K562 (cell line): ENCODE data around the gene INSIG1. TPM values are rescaled to one million over a fixed set of nuclear protein-coding genes. Genes with fewer than 3 reads are reported as not detected.

Source experiments
- BDP1 ChIP-seq: IDR thresholded peaks from 3 replicates; pipeline ENCODE4 v1.6.1; 2011; ENCODE audit not compliant: insufficient read length, insufficient read depth
- C11orf30 ChIP-seq: fragments of 450-650 bp; IDR thresholded peaks from 2 replicates; pipeline ENCODE4 v1.6.1; 2016; ENCODE audit warnings: low read depth, mild to moderate bottlenecking
- CBFA2T2 ChIP-seq: fragments of 450-650 bp; conservative IDR thresholded peaks from 2 replicates; pipeline ENCODE4 v1.6.1; 2017; ENCODE audit warnings: mild to moderate bottlenecking
- DACH1 ChIP-seq: fragments of 450-650 bp; IDR thresholded peaks from 2 replicates; pipeline ENCODE4 v1.6.1; 2018; ENCODE audit not compliant: partially characterized antibody
- DIDO1 ChIP-seq: fragments of 450-650 bp; IDR thresholded peaks from 2 replicates; pipeline ENCODE4 v1.6.1; 2016; ENCODE audit warnings: low read depth, missing biosample characterization, missing genetic modification characterization
- GATA2 ChIP-seq: sonication (generic); formaldehyde crosslinking; IDR thresholded peaks from 2 replicates; pipeline ENCODE4 v1.4.0; 2020; ENCODE audit warnings: mild to moderate bottlenecking, missing genetic modification reagents
- HDAC1 ChIP-seq, 2 experiments: fragments of 450-650 bp; IDR thresholded peaks; 2 replicates each; pipeline ENCODE4 v1.6.1; 2016 to 2017; ENCODE audit warnings: inconsistent platforms in 1 of 2, mild to moderate bottlenecking in 1 of 2, moderate library complexity in 1 of 2
- MED1 ChIP-seq: sonication (generic); formaldehyde crosslinking; IDR thresholded peaks from 2 replicates; pipeline ENCODE4 v1.8.1; 2023; ENCODE audit warnings: missing genetic modification reagents, borderline replicate concordance
- MITF ChIP-seq: IDR thresholded peaks from 2 replicates; pipeline ENCODE4 v1.6.1; 2014; ENCODE audit warnings: antibody characterized with exemption
- SIRT6 ChIP-seq: IDR thresholded peaks from one replicate; pipeline ENCODE4 v1.6.1; 2012; ENCODE audit warnings: low read depth, mild to moderate bottlenecking, control low read depth, inconsistent platforms, low read length, moderate library complexity
- SLC30A9 ChIP-seq: fragments of 250-450 bp; sonication (Bioruptor Pico); IDR thresholded peaks from 2 replicates; pipeline ENCODE4 v1.8.0; 2022; ENCODE audit warnings: mild to moderate bottlenecking, moderate library complexity
- TAL1 ChIP-seq: fragments of 450-650 bp; IDR thresholded peaks from 2 replicates; pipeline ENCODE4 v1.6.1; 2016; ENCODE audit warnings: mild to moderate bottlenecking
- TFE3 ChIP-seq: fragments of 450-650 bp; formaldehyde crosslinking; IDR thresholded peaks from 2 replicates; pipeline ENCODE4 v1.4.0; 2020; ENCODE audit warnings: mild to moderate bottlenecking, mixed read lengths
- TGIF2 ChIP-seq: sonication (generic); formaldehyde crosslinking; IDR thresholded peaks from 2 replicates; pipeline ENCODE4 v1.8.1; 2022; ENCODE audit warnings: mild to moderate bottlenecking, missing genetic modification reagents, moderate library complexity
- ZFP1 ChIP-seq: fragments of 450-650 bp; formaldehyde crosslinking; IDR thresholded peaks from 2 replicates; pipeline ENCODE4 v1.4.0; 2020; ENCODE audit warnings: mild to moderate bottlenecking, mixed read lengths
- ZNF134 ChIP-seq: fragments of 250-450 bp; sonication (Bioruptor Pico); conservative IDR thresholded peaks from 2 replicates; pipeline ENCODE4 v1.4.0; 2020
- polyA plus RNA-seq, 8 experiments: library from polyadenylated mRNA; depleted of rRNA in 4 of 8; stranded (reverse) in 5 of 8; unstranded in 3 of 8; fragments of >200 nt; fragmentation: Nextera tagmentation in 2 of 8; fragmentation: Illumina TruSeq in 1 of 8; extraction: Ambion mirVana in 2 of 8; extraction: Trizol in 1 of 8; gene quantifications; 2 replicates each; pipeline versions ENCODE4 v1.2.1 to v1.2.3, GENCODE V29; 2011 to 2014; ENCODE audit warnings: inconsistent platforms in 1 of 8, missing spikeins in 1 of 8
- total RNA-seq, 7 experiments: library from RNA; depleted of rRNA in 6 of 7; stranded (reverse); fragments of >200 nt in 6 of 7; fragmentation: Illumina TruSeq in 2 of 7; extraction: Trizol in 2 of 7; gene quantifications; 2 replicates each; pipeline versions ENCODE4 v1.2.1 to v1.2.3, GENCODE V29; 2011 to 2021; ENCODE audit warnings: low replicate concordance in 1 of 7
- TF ChIP-seq, protein P1 (sequence below): sonication (generic); formaldehyde crosslinking; IDR thresholded peaks from 2 replicates; pipeline ENCODE4 v1.8.0; 2023; ENCODE audit warnings: mild to moderate bottlenecking, missing genetic modification reagents
- TF ChIP-seq, protein P2 (sequence below): fragments of 450-650 bp; IDR thresholded peaks from 2 replicates; pipeline ENCODE4 v1.7.0; 2016; ENCODE audit warnings: borderline replicate concordance
- TF ChIP-seq, protein P3 (sequence below): fragments of 450-650 bp; IDR thresholded peaks from 2 replicates; pipeline ENCODE4 v1.6.1; 2016; ENCODE audit warnings: low read depth, mild to moderate bottlenecking, moderate library complexity

The INSIG1 gene
- total and polyA plus RNA-seq, 9 of the 15 experiments (the other 6 are each of a cell fraction or from before 2014, with no cell fraction given), result 57.1 to 787 (median 238) TPM

GRCh38 chr7:155300641-155301452 is 3.2 kb downstream of the INSIG1 start (continued):
- TF ChIP-seq HDAC1 (IDR thresholded peaks at IDR 0.05) (peak in 1 of 2 experiments; percentile 75; a peak in 2 of 4 replicates), BDP1 (no peak), DIDO1 (tag) (no peak), SLC30A9 (no peak), ZNF134 (CRISPR knock-in tag) (no peak), GATA2 (no peak), CBFA2T2 (peak; percentile 36; the same call in 1 of the 2 replicates), MITF (peak; percentile 36; the same call in 1 of the 2 replicates), DACH1 (no peak), C11orf30 (peak; percentile 21; the same call in 1 of the 2 replicates), MED1 (CRISPR knock-in tag) (no peak), ZFP1 (CRISPR knock-in tag) (no peak), TGIF2 (CRISPR knock-in tag) (no peak), SIRT6 (no peak), TFE3 (peak; percentile 76), TAL1 (no peak)
- TF ChIP-seq, protein P1, sequence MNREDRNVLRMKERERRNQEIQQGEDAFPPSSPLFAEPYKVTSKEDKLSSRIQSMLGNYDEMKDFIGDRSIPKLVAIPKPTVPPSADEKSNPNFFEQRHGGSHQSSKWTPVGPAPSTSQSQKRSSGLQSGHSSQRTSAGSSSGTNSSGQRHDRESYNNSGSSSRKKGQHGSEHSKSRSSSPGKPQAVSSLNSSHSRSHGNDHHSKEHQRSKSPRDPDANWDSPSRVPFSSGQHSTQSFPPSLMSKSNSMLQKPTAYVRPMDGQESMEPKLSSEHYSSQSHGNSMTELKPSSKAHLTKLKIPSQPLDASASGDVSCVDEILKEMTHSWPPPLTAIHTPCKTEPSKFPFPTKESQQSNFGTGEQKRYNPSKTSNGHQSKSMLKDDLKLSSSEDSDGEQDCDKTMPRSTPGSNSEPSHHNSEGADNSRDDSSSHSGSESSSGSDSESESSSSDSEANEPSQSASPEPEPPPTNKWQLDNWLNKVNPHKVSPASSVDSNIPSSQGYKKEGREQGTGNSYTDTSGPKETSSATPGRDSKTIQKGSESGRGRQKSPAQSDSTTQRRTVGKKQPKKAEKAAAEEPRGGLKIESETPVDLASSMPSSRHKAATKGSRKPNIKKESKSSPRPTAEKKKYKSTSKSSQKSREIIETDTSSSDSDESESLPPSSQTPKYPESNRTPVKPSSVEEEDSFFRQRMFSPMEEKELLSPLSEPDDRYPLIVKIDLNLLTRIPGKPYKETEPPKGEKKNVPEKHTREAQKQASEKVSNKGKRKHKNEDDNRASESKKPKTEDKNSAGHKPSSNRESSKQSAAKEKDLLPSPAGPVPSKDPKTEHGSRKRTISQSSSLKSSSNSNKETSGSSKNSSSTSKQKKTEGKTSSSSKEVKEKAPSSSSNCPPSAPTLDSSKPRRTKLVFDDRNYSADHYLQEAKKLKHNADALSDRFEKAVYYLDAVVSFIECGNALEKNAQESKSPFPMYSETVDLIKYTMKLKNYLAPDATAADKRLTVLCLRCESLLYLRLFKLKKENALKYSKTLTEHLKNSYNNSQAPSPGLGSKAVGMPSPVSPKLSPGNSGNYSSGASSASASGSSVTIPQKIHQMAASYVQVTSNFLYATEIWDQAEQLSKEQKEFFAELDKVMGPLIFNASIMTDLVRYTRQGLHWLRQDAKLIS (CRISPR knock-in tag), result no peak
- TF ChIP-seq, protein P2, sequence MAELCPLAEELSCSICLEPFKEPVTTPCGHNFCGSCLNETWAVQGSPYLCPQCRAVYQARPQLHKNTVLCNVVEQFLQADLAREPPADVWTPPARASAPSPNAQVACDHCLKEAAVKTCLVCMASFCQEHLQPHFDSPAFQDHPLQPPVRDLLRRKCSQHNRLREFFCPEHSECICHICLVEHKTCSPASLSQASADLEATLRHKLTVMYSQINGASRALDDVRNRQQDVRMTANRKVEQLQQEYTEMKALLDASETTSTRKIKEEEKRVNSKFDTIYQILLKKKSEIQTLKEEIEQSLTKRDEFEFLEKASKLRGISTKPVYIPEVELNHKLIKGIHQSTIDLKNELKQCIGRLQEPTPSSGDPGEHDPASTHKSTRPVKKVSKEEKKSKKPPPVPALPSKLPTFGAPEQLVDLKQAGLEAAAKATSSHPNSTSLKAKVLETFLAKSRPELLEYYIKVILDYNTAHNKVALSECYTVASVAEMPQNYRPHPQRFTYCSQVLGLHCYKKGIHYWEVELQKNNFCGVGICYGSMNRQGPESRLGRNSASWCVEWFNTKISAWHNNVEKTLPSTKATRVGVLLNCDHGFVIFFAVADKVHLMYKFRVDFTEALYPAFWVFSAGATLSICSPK, result no peak
- TF ChIP-seq, protein P3, sequence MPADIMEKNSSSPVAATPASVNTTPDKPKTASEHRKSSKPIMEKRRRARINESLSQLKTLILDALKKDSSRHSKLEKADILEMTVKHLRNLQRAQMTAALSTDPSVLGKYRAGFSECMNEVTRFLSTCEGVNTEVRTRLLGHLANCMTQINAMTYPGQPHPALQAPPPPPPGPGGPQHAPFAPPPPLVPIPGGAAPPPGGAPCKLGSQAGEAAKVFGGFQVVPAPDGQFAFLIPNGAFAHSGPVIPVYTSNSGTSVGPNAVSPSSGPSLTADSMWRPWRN, result no peak
